Iris pigment epithelial cell (primary cell): Measurements from ENCODE around the gene RHOU.
"Not testable (repeated sequence)": the region's sequence is repeated elsewhere in the genome, so short reads cannot be mapped to it uniquely, and the experiment has no call there.

Experiments
- DNase-seq: peaks from one replicate; pipeline ENCODE4 v3.0.0-alpha.2; 2011; ENCODE audit warnings: low read depth

RHOU gene

GRCh38 chr1:228734881-228735801 lies at the start of gene RHOU:
Gene RHOU (plus strand): TSS chr1:228735479. CDS start chr1:228735743, 264 bp downstream.
- peak; percentile 47 for DNase-seq

GRCh38 chr1:228687587-228687986 lies 47.7 kb upstream of the RHOU start:
- DNase-seq = no peak

GRCh38 chr1:228689255-228689654 lies 46.0 kb upstream of the RHOU start:
- no peak for DNase-seq

DNA sequence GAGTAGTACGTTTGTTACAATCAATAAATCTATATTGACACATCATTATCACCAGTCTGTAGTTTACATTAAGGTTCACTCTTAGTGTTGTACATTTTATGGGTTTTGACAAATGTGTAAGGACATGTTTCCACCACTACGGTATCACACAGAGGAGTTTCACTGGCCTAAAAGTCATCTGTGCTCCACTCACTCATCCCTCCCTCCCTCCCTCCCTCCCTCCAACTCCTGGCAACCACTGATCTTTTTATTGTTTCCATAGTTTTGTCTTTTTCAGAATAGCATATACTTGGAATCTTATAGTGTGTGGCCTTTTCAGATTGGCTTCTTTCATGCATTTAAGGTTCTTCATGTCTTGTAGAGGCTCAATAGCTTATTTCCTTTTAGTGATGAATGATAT lies 44.1 kb upstream of the RHOU start:
- DNase-seq = no peak

GRCh38 chr1:228691926-228692325 lies 43.4 kb upstream of the RHOU start:
- DNase-seq = peak; percentile 54

DNA sequence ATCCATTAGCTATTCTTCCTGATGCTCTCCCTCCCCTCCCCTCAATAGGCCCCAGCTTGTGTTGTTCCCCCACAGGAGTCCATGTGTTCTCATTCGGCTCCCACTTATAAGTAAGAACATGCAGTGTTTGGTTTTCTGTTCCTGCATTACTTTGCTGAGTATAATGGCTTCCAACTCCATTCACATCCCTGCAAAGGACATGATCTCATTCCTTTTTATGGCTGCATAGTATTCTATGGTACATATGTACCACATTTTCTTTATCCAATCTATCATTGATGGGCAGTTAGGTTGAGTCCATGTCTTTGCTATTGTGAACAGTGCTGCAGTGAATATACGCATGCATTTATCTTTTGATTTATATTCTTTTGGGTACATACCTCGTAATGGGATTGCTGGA lies 40.8 kb upstream of the RHOU start:
- DNase-seq = not testable (repeated sequence)

GRCh38 chr1:228695015-228695955 lies 40.0 kb upstream of the RHOU start:
- DNase-seq = no peak

DNA sequence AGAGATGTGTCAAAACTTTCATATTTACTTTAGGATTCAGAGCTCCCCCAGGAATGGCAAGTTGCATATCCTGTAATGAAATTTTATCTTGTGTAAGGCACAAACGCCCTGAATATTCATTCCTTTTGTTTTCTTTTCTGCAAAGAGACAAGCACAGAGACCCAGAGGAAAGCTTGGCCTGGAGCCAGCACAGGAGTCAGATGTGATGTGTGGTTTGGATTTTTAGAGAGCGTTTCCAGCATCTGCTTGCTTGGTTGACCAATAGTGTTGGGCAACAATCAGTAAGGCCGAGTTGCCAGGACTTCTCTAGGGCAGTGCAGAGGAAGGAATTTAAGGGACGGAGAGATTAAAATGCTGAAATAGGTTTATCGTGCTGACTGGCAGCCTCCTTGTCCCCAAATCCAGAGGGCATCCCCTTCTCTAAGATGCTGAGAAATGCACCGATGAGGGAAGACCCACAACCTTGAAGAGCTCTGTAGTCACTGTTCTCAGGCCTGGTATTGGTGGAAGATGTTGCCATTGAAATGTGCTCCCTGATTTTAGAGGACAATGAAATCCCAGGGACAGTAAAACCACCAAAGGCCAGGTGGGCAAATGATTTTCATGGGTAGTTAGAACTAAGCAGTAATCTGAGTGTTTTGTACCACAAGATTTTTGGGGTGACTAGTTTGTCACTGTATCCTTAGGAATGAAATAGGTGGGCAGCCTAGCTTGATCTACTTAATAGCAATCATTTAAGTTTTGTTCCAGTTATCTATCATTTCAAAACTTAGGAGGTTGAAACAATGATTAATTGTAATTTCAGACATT lies 37.9 kb upstream of the RHOU start:
- peak; percentile 89 for DNase-seq

GRCh38 chr1:228698017-228698329 lies 37.3 kb upstream of the RHOU start:
- no peak for DNase-seq

GRCh38 chr1:228702433-228702832 lies 32.8 kb upstream of the RHOU start:
- DNase-seq = no peak

GRCh38 chr1:228706305-228706704 lies 29.0 kb upstream of the RHOU start:
- DNase-seq = no peak

DNA sequence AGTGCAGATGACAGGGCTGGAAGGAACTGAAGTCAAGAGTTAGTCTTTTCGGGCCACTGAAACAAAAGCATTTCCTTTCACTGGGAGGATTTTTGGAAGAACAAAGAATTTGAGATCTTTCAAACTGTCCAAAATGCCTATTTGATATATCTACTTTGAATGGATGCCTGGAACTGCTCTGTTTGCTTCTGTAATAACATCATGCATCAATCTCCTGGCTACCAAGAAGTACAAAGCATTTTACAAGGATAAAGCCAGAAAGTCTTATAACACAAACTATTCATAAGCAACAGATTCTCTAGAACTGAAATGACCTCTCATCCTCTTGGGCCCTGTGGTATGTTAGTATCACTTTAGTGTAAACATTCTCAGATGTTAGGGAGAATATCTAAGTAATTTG lies 18.2 kb upstream of the RHOU start:
- DNase-seq = no peak

GRCh38 chr1:228721407-228721806 lies 13.9 kb upstream of the RHOU start:
- no peak for DNase-seq

DNA sequence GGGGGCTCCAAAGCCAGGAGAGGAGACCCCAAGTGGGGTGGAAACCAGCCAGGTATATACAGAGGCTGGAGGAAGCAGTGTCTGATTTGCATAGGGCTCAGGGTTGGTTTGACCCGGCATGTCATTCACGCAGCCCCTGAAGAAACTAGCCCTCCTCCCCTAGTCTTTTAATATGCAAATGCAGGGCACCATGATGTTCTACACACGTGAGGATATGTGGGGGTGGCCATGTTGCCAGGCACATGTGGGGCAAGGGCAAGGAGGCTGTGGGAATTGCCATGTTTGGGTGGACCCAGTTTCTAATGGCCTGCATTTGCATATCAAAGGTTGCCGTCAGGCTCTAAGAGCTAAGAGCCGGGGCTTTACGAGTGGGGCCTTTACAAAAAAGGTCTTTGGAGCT lies 12.0 kb upstream of the RHOU start:
- no peak for DNase-seq

DNA sequence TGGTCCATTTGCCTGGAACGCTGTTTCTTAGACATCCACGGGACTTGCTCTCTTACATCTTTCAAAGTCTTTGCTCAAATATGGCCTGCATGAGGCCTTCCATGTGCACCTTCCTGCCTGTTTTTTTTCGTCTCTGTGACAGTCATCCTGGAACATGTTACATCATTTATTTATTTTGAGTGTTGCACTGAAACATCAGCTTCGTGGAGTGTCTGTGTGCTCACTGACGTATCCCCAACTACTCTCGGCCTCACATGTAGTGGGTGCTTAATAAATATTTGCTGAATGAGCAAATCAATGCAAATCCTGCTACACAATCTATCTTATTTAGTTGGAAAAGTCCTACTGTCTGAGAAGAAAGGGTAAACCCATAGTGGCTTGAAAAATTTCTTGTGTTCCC lies 11.4 kb upstream of the RHOU start:
- DNase-seq = no peak

DNA sequence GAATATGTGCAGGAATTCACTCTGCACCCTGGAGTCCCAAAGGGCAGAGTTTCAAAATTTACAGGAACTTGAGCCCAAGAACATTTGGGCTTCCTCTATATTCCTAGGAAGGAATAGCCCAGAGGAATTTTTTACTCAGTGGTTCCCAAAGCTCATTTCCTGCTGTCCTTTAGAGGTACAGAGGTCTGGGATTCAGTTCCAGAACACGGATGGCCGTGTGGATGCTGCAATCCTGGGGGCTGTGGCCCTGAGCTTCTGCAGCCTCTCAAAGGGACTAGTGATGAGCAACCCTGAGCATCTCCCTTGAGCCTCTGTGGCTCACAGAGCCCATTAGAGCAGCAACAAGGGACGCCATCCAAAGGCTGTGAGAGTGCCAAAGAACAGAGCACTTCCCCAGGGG lies 10.1 kb upstream of the RHOU start:
- no peak for DNase-seq

- DNase-seq = no peak
These were observed 7.6 kb upstream of the RHOU start for GRCh38 chr1:228727681-228728171.

DNA sequence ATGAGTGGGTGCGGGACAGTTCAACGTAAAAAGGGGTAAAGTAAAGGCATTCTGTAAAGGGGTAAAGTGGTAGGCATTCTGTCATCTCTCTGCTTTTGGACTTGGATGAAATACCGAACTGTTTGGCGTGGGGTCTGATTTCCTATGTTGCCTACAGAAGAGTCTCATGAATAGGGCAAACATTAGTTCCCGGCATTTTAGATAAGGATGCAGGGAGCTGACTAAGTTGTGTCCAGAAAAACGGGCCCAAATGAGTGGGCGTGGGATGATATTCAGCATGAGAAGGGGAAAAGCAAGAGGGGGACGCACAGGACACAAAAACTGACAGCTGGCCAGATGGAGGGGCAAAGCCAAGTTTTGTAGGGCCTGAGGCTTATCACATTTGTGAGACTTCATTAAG lies 2.9 kb upstream of the RHOU start:
- no peak for DNase-seq

GRCh38 chr1:228733576-228733975 lies 1.7 kb upstream of the RHOU start:
- DNase-seq = no peak

- DNase-seq = peak; percentile 39
These were observed 750 bp downstream of the RHOU start for GRCh38 chr1:228735871-228736586.

DNA sequence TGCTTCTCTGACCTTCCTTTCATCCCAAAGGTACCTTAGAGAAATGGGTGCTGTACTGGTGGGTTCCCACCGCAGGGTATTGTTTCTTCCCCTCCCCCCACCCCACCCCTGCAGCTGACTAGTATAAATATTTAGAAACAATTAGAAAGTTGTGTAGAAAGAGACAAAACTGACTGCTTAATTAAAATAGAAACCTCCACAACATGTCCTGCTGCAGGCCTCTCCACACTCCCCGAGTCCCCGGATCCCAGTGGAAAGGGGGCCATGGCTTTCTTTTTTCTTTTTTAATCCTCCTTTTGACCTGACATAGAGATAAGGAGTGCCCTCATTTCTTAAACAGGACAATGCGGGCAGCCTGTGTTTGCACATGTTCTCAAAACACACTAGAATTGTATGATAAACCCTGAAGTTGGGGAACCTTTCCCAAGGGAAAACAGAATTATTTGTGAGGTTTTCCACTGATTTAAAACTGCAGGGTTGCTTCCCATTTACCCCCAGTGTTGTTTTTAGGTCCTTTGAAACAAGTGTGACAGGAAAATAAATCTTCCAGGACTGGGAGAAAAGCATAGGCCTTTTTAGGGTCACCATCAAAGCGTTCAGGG lies 1.7 kb downstream of the RHOU start:
- DNase-seq = no peak
